WI38 (cell line): ENCODE measurements around the gene DCXR.

ENCODE experiments used
- H3K4me3 ChIP-seq: 2 replicates; pipeline ENCODE4 v1.5.1; 2011; ENCODE audit warnings: low read depth, mild to moderate bottlenecking, control low read depth, low read length
- TF ChIP-seq, protein P1 (sequence below): IDR thresholded peaks from 2 replicates; pipeline ENCODE4 v1.5.1; 2012; ENCODE audit warnings: low read depth, mild to moderate bottlenecking, control low read depth, low read length

Gene DCXR

DNA sequence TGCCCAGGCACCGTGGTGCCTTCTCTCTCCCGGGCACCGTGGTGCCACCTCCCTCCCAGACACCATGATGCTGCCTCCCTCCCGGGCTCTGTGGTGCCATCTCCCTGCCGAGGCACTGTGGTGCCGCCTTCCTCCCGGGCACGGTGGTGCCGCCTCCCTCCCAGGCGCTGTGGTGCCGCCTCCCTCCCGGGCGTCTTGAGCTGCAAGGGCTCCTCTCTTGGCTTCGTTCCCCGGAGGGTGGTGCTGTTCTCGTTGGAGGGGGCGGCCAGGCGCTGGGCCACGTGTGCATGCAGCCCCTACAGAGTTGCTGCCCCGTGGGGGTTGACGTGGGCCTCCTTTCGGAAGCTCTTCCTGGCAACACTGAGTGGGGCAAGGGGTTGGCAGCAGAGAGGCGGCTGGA is 23.1 kb downstream of the DCXR start:
- no peak overlapping the region for H3K4me3 ChIP-seq
- TF ChIP-seq, protein P1, sequence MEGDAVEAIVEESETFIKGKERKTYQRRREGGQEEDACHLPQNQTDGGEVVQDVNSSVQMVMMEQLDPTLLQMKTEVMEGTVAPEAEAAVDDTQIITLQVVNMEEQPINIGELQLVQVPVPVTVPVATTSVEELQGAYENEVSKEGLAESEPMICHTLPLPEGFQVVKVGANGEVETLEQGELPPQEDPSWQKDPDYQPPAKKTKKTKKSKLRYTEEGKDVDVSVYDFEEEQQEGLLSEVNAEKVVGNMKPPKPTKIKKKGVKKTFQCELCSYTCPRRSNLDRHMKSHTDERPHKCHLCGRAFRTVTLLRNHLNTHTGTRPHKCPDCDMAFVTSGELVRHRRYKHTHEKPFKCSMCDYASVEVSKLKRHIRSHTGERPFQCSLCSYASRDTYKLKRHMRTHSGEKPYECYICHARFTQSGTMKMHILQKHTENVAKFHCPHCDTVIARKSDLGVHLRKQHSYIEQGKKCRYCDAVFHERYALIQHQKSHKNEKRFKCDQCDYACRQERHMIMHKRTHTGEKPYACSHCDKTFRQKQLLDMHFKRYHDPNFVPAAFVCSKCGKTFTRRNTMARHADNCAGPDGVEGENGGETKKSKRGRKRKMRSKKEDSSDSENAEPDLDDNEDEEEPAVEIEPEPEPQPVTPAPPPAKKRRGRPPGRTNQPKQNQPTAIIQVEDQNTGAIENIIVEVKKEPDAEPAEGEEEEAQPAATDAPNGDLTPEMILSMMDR = no peak

DNA sequence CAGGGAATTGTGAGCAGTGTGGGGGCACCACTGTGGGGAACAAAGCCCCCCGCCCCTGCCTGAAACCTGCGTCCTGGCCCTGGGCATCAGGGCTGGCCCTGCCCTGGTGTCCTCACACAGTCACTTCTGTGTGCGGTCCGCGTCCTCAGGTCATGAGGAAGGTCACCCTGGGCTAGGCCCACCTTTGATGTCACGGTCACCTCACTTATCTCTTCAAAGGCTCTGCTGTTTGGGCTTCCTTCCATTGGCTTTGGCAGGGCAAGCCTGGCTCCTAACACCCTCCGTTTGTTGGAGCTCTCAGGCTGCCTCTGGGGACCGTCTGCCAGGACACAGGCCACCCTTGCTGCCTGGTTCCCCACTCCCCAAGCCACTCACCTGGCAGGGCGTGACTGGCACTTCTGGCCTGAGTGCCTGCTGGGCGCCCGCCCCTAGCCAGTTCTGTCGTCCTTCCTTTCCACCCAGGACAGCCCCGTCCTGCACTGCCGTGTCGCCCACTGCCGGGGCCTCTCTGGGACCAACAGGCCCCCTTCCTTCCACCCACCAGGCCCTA is 23.6 kb downstream of the DCXR start:
- TF ChIP-seq, protein P1 = no peak
- no peak overlapping the region for H3K4me3 ChIP-seq

DNA sequence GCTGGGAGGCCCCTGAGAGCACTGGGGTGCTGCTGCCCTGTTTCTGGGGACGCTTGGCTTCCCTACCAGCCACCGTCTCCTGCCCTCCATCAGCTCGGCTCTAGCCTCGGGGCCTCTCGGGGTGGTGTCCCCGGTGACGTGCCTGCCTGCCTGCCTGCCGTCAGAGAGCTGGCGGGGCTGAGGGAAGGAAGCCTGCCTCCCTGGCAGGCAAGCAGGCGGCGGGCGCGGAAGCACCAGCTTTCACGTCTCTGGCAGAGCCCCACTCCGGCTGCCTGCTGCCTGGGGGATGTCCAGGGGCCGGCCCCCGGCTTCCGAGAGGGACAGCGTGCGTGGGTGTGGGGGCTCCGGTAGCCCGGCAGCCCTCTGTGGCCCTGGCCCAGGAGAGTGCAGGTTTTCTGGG is 24.2 kb downstream of the DCXR start:
- H3K4me3 ChIP-seq = no peak overlapping the region
- TF ChIP-seq, protein P1 = no peak

- TF ChIP-seq, protein P1 = no peak
- no peak overlapping the region for H3K4me3 ChIP-seq
Observed at GRCh38 chr17:82012640-82013295, 24.7 kb downstream of the DCXR start.

DNA sequence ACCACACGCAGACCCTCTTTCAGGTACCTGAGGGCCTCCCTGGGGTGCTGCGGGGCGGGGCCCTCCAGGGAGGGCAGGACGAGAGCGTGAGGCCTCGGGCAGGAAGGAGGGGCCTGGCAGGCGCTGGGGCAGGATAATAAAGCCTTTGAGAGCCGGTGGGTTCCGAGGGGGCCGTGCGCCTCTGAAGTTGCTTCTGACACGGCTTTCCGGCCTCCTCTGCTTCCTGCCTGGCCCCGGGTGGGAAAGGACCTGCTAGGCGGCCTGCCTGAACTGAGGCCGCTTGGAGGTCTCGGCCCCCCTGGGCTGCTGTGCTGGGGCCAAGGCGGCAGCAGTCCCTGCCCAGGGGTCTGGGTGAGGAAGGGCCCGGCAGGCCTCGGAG is 25.2 kb downstream of the DCXR start:
- no peak overlapping the region for H3K4me3 ChIP-seq
- TF ChIP-seq, protein P1 = no peak

DNA sequence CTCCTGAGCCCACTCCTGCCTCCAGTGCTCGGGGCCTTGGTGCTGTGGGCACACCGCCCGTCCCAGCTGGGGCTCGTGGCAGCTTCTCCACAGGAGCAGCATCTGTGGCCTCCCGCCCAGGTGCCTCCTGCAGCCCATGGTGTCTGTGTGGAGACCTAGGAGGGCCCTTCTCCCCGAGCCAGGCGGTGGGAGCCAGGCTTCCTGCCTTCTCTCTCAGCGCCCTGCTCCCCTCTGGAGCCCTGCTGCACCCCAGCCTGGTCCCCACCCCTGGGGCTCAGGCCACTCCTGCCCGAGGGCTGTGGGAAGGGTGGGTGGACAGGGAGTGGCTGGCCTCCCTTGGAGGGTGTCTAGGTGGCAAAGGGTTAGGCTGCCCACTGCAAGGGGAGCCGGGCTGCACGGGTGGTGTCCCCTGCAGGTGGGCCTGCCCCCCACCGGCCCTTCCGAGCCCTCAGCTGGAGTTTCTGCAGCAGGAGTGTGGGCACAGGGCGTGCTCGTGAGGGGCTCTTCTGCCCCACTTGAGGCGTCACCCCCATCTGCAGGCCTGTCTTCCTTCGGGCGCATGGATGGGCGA is 25.8 kb downstream of the DCXR start:
- TF ChIP-seq, protein P1 = no peak

More for the DNA sequence above, 25.8 kb downstream of the DCXR start:
- H3K4me3 ChIP-seq = no peak overlapping the region
